Hippocampal formation (tissue), 2 donors: ENCODE measurements around the gene ZNF625.
"Not testable (repeated sequence)": the region's sequence is repeated elsewhere in the genome, so short reads cannot be mapped to it uniquely, and the experiment has no call there.

Experiments used
- DNase-seq, 2 donors: peaks; one replicate each; lab custom pipeline; 2025; lab: John Stamatoyannopoulos, UW

The ZNF625 gene

DNA sequence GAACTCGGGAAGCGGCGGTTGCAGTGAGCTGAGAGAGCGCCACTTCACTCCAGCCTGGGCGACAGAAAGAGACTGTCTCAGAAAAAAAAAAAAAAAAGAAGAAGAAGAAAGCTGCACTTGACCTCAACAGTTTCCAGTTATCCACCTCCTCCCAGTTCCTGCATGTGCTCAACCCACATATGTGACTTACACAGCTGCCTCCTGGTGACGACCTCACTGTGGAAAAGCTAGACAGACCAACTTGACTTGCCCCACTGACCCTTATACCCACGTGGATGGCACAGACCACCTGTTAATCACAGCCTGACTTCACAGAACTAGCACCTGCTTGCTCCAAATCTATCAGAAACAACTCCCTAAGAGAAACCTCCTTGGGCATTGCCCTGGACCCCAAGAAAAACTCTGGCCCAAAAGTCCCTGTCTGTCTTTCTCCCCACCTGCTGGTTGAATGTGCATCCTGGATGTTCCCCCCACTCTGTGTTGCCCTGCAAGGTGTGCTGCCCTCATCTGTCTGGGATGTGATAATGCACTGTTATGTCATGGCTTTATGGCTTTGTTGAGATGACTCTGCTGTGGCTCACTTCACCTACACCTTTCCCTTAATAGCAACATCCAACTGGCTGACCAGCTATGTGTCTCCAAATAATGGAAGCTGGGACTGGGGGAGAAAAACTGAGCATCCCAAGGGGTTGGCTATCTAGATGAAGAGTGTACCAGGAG lies 19.2 kb downstream of the ZNF625 start:
- no peak for DNase-seq

DNA sequence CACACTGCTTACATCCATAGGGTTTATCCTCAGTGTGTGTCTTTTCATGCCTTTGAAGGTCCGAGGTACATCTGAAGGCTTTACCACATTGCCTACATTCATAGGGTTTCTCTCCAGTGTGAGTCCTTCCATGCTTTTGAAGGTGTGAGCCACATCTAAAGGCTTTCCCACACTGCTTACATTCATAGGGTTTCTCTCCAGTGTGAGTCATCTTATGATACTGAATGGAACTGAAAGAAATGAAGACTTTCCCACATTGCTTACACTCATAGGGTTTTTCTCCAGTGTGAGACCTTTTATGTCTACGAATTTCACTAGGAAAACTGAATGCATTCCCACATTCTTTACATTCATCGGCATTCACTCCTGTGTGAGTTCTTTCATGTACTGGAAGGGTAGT lies 23.5 kb downstream of the ZNF625 start:
- no peak for DNase-seq

DNA sequence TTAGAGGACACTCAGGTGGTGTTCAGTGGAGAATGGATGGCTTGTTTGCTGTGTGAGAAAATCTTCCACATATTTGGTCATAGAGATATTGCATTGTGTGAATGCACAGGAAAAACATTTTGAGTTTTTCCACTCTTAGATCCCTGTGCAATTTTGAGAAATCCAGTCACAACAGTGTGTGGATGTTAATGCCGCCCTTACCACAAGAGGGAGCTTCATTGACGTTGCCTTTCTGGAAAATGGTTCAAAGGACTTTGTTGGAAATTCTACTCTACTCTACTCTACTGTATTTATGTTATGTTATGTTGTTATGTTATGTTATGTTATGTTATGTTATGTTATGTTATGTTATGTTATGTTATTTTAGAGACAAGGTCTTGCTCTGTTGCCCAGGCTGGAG lies 29.8 kb downstream of the ZNF625 start:
- no peak for DNase-seq

DNA sequence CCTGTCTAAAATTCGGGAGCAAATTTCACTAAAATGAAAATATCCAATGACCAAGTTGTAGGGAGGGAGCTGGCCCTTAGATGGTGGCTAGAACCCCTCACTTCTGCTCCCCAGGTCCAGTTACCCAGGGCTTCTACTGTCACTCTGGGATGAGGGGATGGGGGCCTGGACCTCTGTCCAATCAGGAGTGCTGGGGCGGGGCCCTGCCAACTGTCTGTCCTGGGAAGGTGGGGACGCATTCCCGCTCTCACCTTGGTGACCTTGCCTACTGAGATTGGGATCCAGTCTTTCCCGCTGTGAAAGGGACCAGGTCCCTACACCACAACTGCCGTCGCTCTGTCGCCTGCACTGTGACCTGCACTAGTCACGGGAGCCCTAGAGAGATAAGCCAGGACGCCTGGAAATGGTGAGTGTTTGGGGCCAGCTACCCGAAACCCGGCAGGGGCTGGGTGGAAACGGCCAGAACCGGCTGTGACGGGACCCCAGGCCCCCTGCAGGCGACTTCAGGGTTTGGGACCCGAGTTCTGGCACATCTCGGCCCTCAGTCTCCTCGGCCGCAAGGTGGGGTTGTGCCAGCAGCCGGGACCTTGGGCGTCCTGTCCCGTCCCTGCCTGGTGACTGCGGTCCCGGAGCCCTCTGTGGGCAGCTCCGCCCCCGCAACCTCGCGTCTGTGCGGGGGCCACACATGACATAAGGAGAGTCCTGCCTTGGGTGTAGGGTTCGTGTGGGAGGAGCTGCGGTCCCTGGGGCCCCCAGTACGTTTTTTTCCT lies 39.1 kb downstream of the ZNF625 start:
- no peak for DNase-seq

DNA sequence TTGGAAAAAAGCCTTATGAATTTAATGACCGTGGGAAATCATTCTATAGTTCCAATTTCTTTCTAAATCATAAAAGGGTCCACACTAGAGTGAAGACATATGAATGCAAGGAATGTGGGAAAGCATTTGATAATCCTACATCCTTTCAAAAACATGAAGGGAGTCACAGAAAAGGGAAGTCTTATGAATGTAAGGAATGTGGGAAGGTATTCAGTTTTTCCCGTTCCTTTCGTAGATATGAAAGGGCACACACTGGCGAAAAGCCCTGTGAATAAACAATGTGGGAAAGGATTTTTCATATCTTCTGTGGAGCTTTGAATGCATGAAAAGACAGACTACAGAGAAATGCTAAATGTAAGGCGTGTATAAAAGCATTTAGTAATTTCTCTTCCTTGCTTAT lies 43.4 kb downstream of the ZNF625 start:
- DNase-seq, result no peak

DNA sequence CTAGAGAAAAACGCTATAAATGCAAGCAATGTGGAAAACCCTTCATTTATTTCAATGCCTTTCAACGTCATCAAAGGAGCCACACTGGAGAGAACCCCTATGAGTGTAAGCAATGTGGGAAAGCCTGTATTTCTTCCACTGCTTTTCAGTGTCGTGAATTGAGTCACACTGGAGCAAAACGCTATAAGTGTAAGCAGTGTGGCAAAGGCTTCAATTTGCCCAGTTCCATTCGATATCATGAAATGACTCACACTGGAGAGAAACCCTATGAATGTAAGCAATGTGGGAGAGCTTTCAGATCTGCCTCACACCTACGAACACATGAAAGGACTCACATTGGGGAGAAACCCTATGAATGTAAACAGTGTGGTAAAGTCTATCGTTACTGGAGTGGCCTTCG lies 43.8 kb downstream of the ZNF625 start:
- DNase-seq, result no peak

DNA sequence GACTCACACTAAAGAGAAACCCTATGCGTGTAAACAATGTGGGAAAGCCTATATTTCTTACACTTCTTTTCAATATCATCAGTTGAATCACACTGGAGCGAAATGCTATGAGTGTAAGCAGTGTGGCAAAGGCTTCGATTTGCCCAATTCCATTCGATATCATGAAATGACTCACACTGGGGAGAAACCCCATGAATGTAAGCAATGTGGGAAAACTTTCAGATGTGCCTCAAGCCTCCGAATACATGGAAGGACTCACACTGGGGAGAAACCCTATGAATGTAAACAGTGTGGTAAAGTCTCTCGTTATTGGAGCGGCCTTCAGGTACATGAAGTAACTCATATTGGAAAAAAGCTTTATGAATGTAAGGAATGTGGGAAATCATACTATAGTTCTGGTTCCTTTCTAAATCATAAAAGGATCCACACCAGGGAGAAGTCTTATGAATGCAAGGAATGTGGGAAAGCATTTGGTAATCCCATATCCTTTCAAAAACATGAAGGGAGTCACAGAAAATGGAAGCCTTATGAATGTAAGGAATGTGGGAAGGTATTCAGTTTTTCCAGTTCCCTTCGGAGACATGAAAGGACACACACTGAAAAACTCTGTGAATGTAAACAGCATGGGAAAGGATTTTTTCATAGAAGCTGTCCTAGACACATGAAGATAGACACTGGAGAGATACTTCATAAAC lies 44.4 kb downstream of the ZNF625 start:
- DNase-seq, result no peak

DNA sequence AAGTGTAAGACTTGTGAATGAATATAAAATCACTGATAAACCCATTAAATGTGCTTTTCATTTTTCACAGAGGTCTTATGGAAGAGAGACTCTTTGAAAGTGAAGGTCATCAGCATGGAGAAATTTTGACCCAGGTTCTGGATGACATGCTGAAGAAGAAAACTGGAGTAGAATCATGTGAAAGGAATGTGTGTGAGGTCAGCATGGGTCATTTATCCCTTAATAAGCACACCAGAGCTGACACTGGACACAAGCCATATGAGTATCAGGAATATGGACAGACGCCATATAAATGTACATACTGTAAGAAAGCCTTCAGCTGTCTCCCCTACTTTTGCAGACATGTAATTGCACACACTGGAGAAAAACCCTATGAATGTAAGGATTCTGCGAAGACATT lies 45.4 kb downstream of the ZNF625 start:
- DNase-seq, result no peak

DNA sequence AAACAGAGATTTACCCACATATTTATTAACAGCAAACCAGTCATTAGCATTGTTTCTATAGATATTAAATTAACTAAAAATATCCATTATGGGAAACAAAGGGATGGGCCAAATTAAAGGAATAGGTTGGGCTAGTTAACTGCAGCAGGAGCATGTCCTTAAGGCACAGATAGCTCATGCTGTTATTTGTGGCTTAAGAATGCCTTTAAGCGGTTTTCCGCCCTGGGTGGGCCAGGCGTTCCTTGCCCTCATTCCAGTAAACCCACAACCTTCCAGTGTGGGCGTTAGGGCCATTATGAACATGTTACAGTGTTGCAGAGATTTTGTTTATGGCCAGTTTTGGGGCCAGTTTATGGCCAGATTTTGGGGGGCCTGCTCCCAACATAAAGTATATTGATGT lies 52.6 kb downstream of the ZNF625 start:
- not testable (repeated sequence) for DNase-seq

DNA sequence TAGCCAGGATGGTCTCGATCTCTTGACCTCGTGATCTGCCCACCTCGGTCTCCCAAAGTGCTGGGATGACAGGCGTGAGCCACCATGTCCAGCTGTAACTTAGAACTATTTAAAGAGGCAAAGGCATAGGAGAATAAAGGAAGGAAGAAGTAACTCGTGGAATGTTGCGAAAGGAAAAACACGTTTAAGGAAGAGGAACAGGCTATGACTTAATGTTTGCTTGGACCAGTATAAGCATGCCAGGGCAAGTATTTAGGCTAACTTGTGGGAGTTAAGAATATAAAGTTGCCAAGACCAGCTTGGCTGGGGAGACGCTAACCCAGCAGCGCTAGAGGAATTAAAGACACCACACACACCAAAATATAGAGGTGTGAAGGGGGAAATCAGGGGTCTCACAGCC lies 58.5 kb downstream of the ZNF625 start:
- no peak for DNase-seq

DNA sequence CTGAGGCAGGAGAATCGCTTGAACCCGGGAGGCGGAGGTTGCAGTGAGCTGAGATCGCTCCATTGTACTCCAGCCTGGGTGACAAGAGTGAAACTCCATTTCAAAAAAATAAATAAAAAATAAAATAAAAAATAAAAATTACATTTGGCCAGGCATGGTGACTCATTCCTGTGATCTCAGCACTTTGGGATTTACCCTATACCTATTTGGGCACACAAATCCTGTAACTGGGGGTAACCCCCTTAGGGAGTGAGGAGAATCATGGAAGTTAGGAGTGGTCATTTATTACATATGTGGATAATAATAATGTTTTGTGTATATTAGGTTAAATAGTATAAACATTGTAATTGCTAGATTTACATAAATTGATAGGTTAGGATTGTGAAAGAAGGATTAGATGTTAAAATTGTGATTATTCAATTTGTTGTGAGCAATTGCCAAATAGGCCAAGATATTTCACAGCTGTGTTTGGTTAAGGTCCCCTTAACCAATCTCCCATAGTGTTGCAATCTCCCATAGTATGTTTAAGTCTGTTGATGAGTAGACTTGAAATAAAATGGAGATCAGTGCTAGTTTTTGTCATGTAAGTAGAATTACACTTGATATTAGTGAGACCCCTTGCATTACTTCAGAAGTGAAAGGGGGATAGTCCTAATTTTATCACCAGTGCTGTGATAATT lies 61.3 kb downstream of the ZNF625 start:
- DNase-seq, result no peak
